ENCODE results near the gene FBXL4.
A peak's percentile ranks its signal among the peaks of the same experiment; 100 is the strongest.

The FBXL4 gene

DNA sequence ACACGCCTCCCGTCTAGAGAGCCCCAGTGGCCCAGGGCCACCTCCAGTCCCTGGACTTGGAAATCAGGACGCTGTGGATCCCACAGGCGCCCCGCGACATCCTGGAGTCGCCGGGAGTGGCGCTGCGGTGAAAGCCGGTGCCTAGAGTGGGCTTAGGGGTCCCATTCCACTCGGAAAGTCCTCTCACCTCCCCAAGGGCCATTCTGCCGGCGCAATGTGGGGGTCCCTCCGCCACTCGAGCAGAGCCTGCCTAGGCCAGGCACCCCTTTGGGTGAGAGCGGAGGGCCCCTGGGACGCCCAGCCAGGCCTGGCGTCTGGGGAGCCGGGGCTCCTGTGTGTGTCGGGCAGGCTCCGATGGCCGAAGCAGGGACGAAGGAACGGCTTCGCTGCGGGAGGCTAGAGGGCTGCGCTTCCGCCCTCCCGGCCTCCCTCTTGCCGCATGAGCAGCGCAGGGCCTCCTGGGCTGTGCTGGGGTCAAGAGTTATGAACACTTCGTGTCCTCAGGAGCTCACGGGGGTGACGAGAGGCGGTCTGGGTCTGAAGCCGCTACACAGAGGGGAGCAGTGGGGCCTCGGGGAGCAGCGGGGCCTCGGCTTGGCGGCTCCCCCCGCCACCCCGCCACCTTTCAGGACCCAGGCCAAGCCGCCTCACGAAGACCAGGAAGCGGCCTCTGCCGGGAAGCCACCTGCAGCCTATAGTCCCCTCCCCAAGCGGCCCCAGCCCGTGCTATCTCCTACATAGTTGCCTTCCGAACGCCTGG lies 99.8 kb downstream of the FBXL4 start:
- Histone ChIP-seq H3K23ac (ENCODE audit: low read depth, low read length, poor library complexity) (peak overlapping the region; percentile 73), H3K27me3 (ENCODE audit: control insufficient read depth in 3 of 3, insufficient read depth in 3 of 3, low read depth in 1 of 3, low read length in 3 of 3) (peaks cover 0 to 13% (median 4%) of the 10 kb centered on the region in 3 experiments), H3K9me3 (replicated peaks in 1 of 2; ENCODE audit: control insufficient read depth in 2 of 2, insufficient read depth in 1 of 2, low read depth in 1 of 2, low read length in 2 of 2) (no peaks in the 10 kb centered on the region), H4K8ac (ENCODE audit: low read depth, low read length) (no peak overlapping the region), H3K18ac (ENCODE audit: low read length) (peak overlapping the region; percentile 83), H3K36me3 (replicated peaks in 1 of 2; ENCODE audit: control insufficient read depth in 2 of 2, insufficient read depth in 2 of 2, low read length in 2 of 2) (peaks cover 0 to 77% of the 10 kb centered on the region in 2 donors), H2AFZ (ENCODE audit: low read length) (no peak overlapping the region), H3K4me2 (ENCODE audit: insufficient read depth, low read length, poor library complexity, severe bottlenecking) (peak overlapping the region; percentile 52), H2AK5ac (ENCODE audit: low read depth, low read length) (peak overlapping the region; percentile 63), H3K9ac (ENCODE audit: low read depth, low read length, poor library complexity) (no peak overlapping the region), H2BK120ac (ENCODE audit: low read depth, low read length) (no peak overlapping the region), H4K91ac (ENCODE audit: low read depth, low read length, poor library complexity) (no peak overlapping the region), H3K4ac (ENCODE audit: low read length) (peak overlapping the region; percentile 23), H3K4me3 (ENCODE audit: low read length in 2 of 2) (peak overlapping the region in 1 of 2 donors; percentile 49), H3K14ac (ENCODE audit: low read length) (no peak overlapping the region), H3K27ac (replicated peaks; ENCODE audit: low read length) (no peak overlapping the region), H3K79me1 (ENCODE audit: low read depth, low read length) (no peaks in the 10 kb centered on the region), H2BK5ac (ENCODE audit: low read length) (peak overlapping the region; percentile 87), H2BK15ac (ENCODE audit: low read length) (no peak overlapping the region), H2BK12ac (ENCODE audit: low read length) (peak overlapping the region; percentile 3), H3K4me1 (ENCODE audit: control insufficient read depth in 2 of 2, insufficient read depth in 1 of 2, low read depth in 1 of 2, low read length in 2 of 2) (peaks cover 3% of the 10 kb centered on the region in 2 donors)
- WGBS, 2 donors (ENCODE audit: extremely low coverage in 2 of 2, insufficient read length in 2 of 2, insufficient replicate concordance in 1 of 2) = no CpG with 5 or more reads among the region's 51 CpGs
- DNase-seq (ENCODE audit: low spot score) = no peak

DNA sequence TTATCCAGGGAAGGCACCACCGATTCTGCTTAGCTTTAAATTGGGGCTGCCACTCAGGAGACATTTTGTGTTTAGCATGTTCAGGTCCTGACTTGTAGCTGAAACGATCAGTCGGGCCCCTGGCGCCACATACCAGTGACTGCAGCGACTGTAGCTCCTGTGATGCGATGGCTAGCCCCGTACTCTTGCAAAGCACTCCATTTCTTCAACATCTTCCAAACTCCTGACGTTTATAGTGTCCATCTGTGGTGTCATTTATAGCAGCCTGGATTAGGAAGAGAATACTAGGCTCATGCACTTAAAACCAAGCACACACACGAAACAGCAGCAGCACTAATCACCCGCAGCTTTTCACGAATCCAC lies 100.3 kb downstream of the FBXL4 start:
- Histone ChIP-seq H3K4me2 (ENCODE audit: insufficient read depth, low read length, poor library complexity, severe bottlenecking) (no peak overlapping the region), H3K27me3 (ENCODE audit: control insufficient read depth in 3 of 3, insufficient read depth in 3 of 3, low read depth in 1 of 3, low read length in 3 of 3) (peaks cover 0 to 19% (median 10%) of the 10 kb centered on the region in 3 experiments), H2AFZ (ENCODE audit: low read length) (no peak overlapping the region), H3K9me3 (replicated peaks in 1 of 2; ENCODE audit: control insufficient read depth in 2 of 2, insufficient read depth in 1 of 2, low read depth in 1 of 2, low read length in 2 of 2) (no peaks in the 10 kb centered on the region), H3K36me3 (replicated peaks in 1 of 2; ENCODE audit: control insufficient read depth in 2 of 2, insufficient read depth in 2 of 2, low read length in 2 of 2) (peaks cover 0 to 82% of the 10 kb centered on the region in 2 donors), H3K14ac (ENCODE audit: low read length) (no peak overlapping the region), H2BK5ac (ENCODE audit: low read length) (peak overlapping the region; percentile 87), H2BK120ac (ENCODE audit: low read depth, low read length) (no peak overlapping the region), H2AK5ac (ENCODE audit: low read depth, low read length) (no peak overlapping the region), H3K4me3 (ENCODE audit: low read length in 2 of 2) (no peak overlapping the region), H3K4ac (ENCODE audit: low read length) (no peak overlapping the region), H3K4me1 (ENCODE audit: control insufficient read depth in 2 of 2, insufficient read depth in 1 of 2, low read depth in 1 of 2, low read length in 2 of 2) (peaks cover 5 to 8% of the 10 kb centered on the region in 2 donors), H3K27ac (replicated peaks; ENCODE audit: low read length) (no peak overlapping the region), H4K91ac (ENCODE audit: low read depth, low read length, poor library complexity) (no peak overlapping the region), H3K79me1 (ENCODE audit: low read depth, low read length) (no peaks in the 10 kb centered on the region), H2BK15ac (ENCODE audit: low read length) (no peak overlapping the region), H3K18ac (ENCODE audit: low read length) (peak overlapping the region; percentile 83), H2BK12ac (ENCODE audit: low read length) (no peak overlapping the region), H3K23ac (ENCODE audit: low read depth, low read length, poor library complexity) (peak overlapping the region; percentile 73), H4K8ac (ENCODE audit: low read depth, low read length) (no peak overlapping the region), H3K9ac (ENCODE audit: low read depth, low read length, poor library complexity) (no peak overlapping the region)
- DNase-seq (ENCODE audit: low spot score) = no peak
- no CpG with 5 or more reads among the region's 11 CpGs for WGBS, 2 donors (ENCODE audit: extremely low coverage in 2 of 2, insufficient read length in 2 of 2, insufficient replicate concordance in 1 of 2)

GRCh38 chr6:98846021-98846380 lies 101.7 kb downstream of the FBXL4 start:
- H2BK120ac ChIP-seq (ENCODE audit: low read depth, low read length) = no peak overlapping the region
- H4K91ac ChIP-seq (ENCODE audit: low read depth, low read length, poor library complexity) = no peak overlapping the region
- H3K9ac ChIP-seq (ENCODE audit: low read depth, low read length, poor library complexity) = no peak overlapping the region
- no peak overlapping the region for H3K4ac ChIP-seq (ENCODE audit: low read length)
- H3K4me1 ChIP-seq (ENCODE audit: control insufficient read depth in 2 of 2, insufficient read depth in 1 of 2, low read depth in 1 of 2, low read length in 2 of 2) = peaks cover 5 to 15% of the 10 kb centered on the region in 2 donors
- no peak overlapping the region for H4K8ac ChIP-seq (ENCODE audit: low read depth, low read length)
- no peak overlapping the region for H2BK5ac ChIP-seq (ENCODE audit: low read length)
- no peak overlapping the region for H2AFZ ChIP-seq (ENCODE audit: low read length)
- DNase-seq (ENCODE audit: low spot score) = no peak
- H2BK12ac ChIP-seq (ENCODE audit: low read length) = no peak overlapping the region
- WGBS, 2 donors (ENCODE audit: extremely low coverage in 2 of 2, insufficient read length in 2 of 2, insufficient replicate concordance in 1 of 2) = no CpG with 5 or more reads among the region's 3 CpGs
- H3K4me3 ChIP-seq (ENCODE audit: low read length in 2 of 2) = no peak overlapping the region
- no peak overlapping the region for H3K23ac ChIP-seq (ENCODE audit: low read depth, low read length, poor library complexity)
- no peak overlapping the region for H3K14ac ChIP-seq (ENCODE audit: low read length)
- no peaks in the 10 kb centered on the region for H3K79me1 ChIP-seq (ENCODE audit: low read depth, low read length)
- H3K36me3 ChIP-seq (replicated peaks in 1 of 2; ENCODE audit: control insufficient read depth in 2 of 2, insufficient read depth in 2 of 2, low read length in 2 of 2) = peaks cover 0 to 91% of the 10 kb centered on the region in 2 donors
- no peak overlapping the region for H2BK15ac ChIP-seq (ENCODE audit: low read length)
- no peak overlapping the region for H2AK5ac ChIP-seq (ENCODE audit: low read depth, low read length)
- H3K4me2 ChIP-seq (ENCODE audit: insufficient read depth, low read length, poor library complexity, severe bottlenecking) = no peak overlapping the region
- no peak overlapping the region for H3K18ac ChIP-seq (ENCODE audit: low read length)
- no peak overlapping the region for H3K27ac ChIP-seq (replicated peaks; ENCODE audit: low read length)
- peaks cover 0 to 30% (median 16%) of the 10 kb centered on the region in 3 experiments for H3K27me3 ChIP-seq (ENCODE audit: control insufficient read depth in 3 of 3, insufficient read depth in 3 of 3, low read depth in 1 of 3, low read length in 3 of 3)
- no peaks in the 10 kb centered on the region for H3K9me3 ChIP-seq (replicated peaks in 1 of 2; ENCODE audit: control insufficient read depth in 2 of 2, insufficient read depth in 1 of 2, low read depth in 1 of 2, low read length in 2 of 2)

DNA sequence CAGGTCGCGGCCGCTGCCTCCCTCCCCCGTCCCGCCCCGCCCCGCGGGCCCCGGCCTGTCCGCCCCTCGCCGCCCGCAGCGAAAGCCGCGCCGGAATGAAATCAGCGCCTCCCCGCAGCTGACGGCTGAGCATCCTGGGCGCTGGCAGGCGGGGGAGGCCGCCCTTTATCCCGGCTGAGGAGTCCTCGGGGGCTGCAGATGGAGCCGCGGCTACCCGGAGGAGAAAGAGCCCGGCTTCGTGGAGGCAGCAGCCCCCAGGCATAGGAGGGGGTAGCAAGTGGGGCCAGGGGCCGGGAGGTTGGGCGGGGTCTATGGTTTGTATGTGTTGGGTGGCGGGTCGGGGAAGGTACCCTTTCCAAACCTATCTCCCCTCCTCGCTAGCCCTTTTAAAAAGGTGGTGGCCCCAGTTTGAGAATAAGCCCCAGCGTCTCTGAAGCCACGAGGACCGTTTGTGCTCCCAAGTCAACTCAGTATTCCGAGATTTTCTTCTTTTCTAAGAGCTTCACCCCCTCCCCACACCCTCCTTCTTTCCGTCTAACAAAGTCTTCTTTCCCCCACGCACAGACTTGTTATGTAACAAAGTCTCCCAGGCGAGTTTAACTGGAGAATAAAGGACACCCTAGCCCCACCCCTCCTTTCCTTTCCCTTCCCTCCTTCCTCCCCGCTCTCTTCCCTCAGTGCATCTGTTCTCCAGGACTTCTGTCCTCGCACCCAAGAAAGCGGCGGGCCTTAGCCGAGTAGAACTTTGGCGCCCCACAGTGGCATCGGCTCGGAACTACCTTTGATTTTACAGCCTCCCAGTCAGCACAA lies 102.3 kb downstream of the FBXL4 start:
- Histone ChIP-seq H4K91ac (ENCODE audit: low read depth, low read length, poor library complexity) (no peak overlapping the region), H3K27ac (replicated peaks; ENCODE audit: low read length) (peak overlapping the region; percentile 78), H2BK120ac (ENCODE audit: low read depth, low read length) (peak overlapping the region; percentile 50)

More for the DNA sequence above, 102.3 kb downstream of the FBXL4 start:
- H2BK5ac ChIP-seq (ENCODE audit: low read length) = no peak overlapping the region
- no peak overlapping the region for H2BK15ac ChIP-seq (ENCODE audit: low read length)
- no CpG with 5 or more reads among the region's 50 CpGs for WGBS, 2 donors (ENCODE audit: extremely low coverage in 2 of 2, insufficient read length in 2 of 2, insufficient replicate concordance in 1 of 2)
- peak overlapping the region; percentile 78 to 99 for H3K4me3 ChIP-seq (ENCODE audit: low read length in 2 of 2)
- H3K79me1 ChIP-seq (ENCODE audit: low read depth, low read length) = no peaks in the 10 kb centered on the region
- no peak overlapping the region for H2AK5ac ChIP-seq (ENCODE audit: low read depth, low read length)
- no peak overlapping the region for H2AFZ ChIP-seq (ENCODE audit: low read length)
- H3K18ac ChIP-seq (ENCODE audit: low read length) = peak overlapping the region; percentile 66
- peaks cover 5 to 15% of the 10 kb centered on the region in 2 donors for H3K4me1 ChIP-seq (ENCODE audit: control insufficient read depth in 2 of 2, insufficient read depth in 1 of 2, low read depth in 1 of 2, low read length in 2 of 2)
- H3K14ac ChIP-seq (ENCODE audit: low read length) = no peak overlapping the region
- H3K4me2 ChIP-seq (ENCODE audit: insufficient read depth, low read length, poor library complexity, severe bottlenecking) = peak overlapping the region; percentile 79
- H3K4ac ChIP-seq (ENCODE audit: low read length) = no peak overlapping the region
- no peak overlapping the region for H2BK12ac ChIP-seq (ENCODE audit: low read length)
- peak; percentile 89 for DNase-seq (ENCODE audit: low spot score)
- no peak overlapping the region for H4K8ac ChIP-seq (ENCODE audit: low read depth, low read length)
- no peaks in the 10 kb centered on the region for H3K9me3 ChIP-seq (replicated peaks in 1 of 2; ENCODE audit: control insufficient read depth in 2 of 2, insufficient read depth in 1 of 2, low read depth in 1 of 2, low read length in 2 of 2)
- H3K23ac ChIP-seq (ENCODE audit: low read depth, low read length, poor library complexity) = no peak overlapping the region
- peaks cover 0 to 92% of the 10 kb centered on the region in 2 donors for H3K36me3 ChIP-seq (replicated peaks in 1 of 2; ENCODE audit: control insufficient read depth in 2 of 2, insufficient read depth in 2 of 2, low read length in 2 of 2)
- H3K9ac ChIP-seq (ENCODE audit: low read depth, low read length, poor library complexity) = no peak overlapping the region
- H3K27me3 ChIP-seq (ENCODE audit: control insufficient read depth in 3 of 3, insufficient read depth in 3 of 3, low read depth in 1 of 3, low read length in 3 of 3) = peaks cover 0 to 32% (median 16%) of the 10 kb centered on the region in 3 experiments
